GM23248 (cell line): ENCODE results near the gene LUZP1. TPM values are rescaled to one million over a fixed set of nuclear protein-coding genes. Genes with fewer than 3 reads are reported as not detected.

Experiments used
- DNase-seq: peaks from one replicate; pipeline ENCODE4 v3.0.0-alpha.2; 2015
- H2AFZ ChIP-seq: fragments of 200-600 bp; sonication (generic); 2 replicates; pipeline ENCODE4 v1.6.1; 2016; ENCODE audit warnings: antibody characterized with exemption
- H3F3A ChIP-seq: fragments of 200-600 bp; sonication (generic); 2 replicates; pipeline ENCODE4 v1.6.1; 2016; ENCODE audit warnings: mild to moderate bottlenecking, antibody characterized with exemption, mixed run types; ENCODE audit not compliant: insufficient read depth
- H3K27ac ChIP-seq: fragments of 200-600 bp; sonication (generic); 2 replicates; pipeline ENCODE4 v1.5.1; 2016; ENCODE audit warnings: mild to moderate bottlenecking
- H3K27me3 ChIP-seq: fragments of 200-600 bp; sonication (generic); replicated peaks from 2 replicates; pipeline ENCODE4 v1.6.1; 2016; ENCODE audit warnings: mild to moderate bottlenecking; ENCODE audit not compliant: insufficient read depth
- H3K36me3 ChIP-seq: fragments of 200-600 bp; sonication (generic); 2 replicates; pipeline ENCODE4 v1.6.1; 2016; ENCODE audit warnings: low read depth, mild to moderate bottlenecking
- H3K4me1 ChIP-seq: fragments of 200-600 bp; sonication (generic); 2 replicates; pipeline ENCODE4 v1.6.1; 2016; ENCODE audit warnings: mild to moderate bottlenecking; ENCODE audit not compliant: insufficient read depth
- H3K4me2 ChIP-seq: fragments of 200-600 bp; sonication (generic); one replicate; pipeline ENCODE4 v1.6.1; 2016; ENCODE audit warnings: mild to moderate bottlenecking; ENCODE audit not compliant: unreplicated experiment
- H3K4me3 ChIP-seq: fragments of 200-600 bp; sonication (generic); 2 replicates; pipeline ENCODE4 v1.5.1; 2016; ENCODE audit warnings: mild to moderate bottlenecking
- H3K79me2 ChIP-seq: fragments of 200-600 bp; sonication (generic); 2 replicates; pipeline ENCODE4 v1.6.1; 2016; ENCODE audit warnings: mild to moderate bottlenecking; ENCODE audit not compliant: insufficient read depth
- H3K9ac ChIP-seq: fragments of 200-600 bp; sonication (generic); 2 replicates; pipeline ENCODE4 v1.6.1; 2016; ENCODE audit warnings: mild to moderate bottlenecking
- H3K9me2 ChIP-seq: fragments of 200-600 bp; sonication (generic); 2 replicates; pipeline ENCODE4 v1.6.1; 2016; ENCODE audit warnings: mixed run types, mild to moderate bottlenecking, moderate library complexity; ENCODE audit not compliant: insufficient read depth
- H3K9me3 ChIP-seq: fragments of 200-600 bp; sonication (generic); one replicate; pipeline ENCODE4 v1.6.1; 2017; ENCODE audit warnings: low read depth
- H4K20me1 ChIP-seq: fragments of 200-600 bp; sonication (generic); 2 replicates; pipeline ENCODE4 v1.6.0; 2016; ENCODE audit not compliant: insufficient read depth
- EZH2 ChIP-seq: fragments of 200-600 bp; sonication (generic); IDR thresholded peaks from 2 replicates; pipeline ENCODE4 v1.6.1; 2018; ENCODE audit warnings: antibody characterized with exemption, mild to moderate bottlenecking; ENCODE audit not compliant: insufficient read depth, poor library complexity, severe bottlenecking
- EZH2phosphoT487 ChIP-seq: fragments of 200-600 bp; sonication (generic); IDR thresholded peaks from 2 replicates; pipeline ENCODE4 v1.6.1; 2018; ENCODE audit warnings: antibody characterized with exemption, moderate library complexity, mild to moderate bottlenecking, low read depth; ENCODE audit not compliant: insufficient read depth
- WGBS, 2 experiments: methylation state at CpG; one replicate each; pipeline ENCODE4 v1.1.6; 2015 to 2017; ENCODE audit warnings: low lambda C conversion rate in 2 of 2, low coverage in 1 of 2; ENCODE audit errors: missing lambda C conversion rate in 2 of 2; 5-methylcytosine and 5-hydroxymethylcytosine counted together
- in situ Hi-C: fragments of 300-500 bp; cut with MboI; formaldehyde crosslinking; loops from 2 replicates; pipeline ENCODE4 v1.15.0; 2020
- polyA plus RNA-seq: library from polyadenylated mRNA; unstranded; fragments of >200 nt; fragmentation: Nextera tagmentation; extraction: Ambion mirVana; gene quantifications from 2 replicates; pipeline ENCODE4 v1.2.1, GENCODE V29; 2016
- total RNA-seq: library from RNA; depleted of rRNA; stranded (reverse); fragments of >200 nt; shearing (Covaris generic); gene quantifications from 2 replicates; pipeline ENCODE4 v1.2.3, GENCODE V29; 2014

LUZP1 gene
- total and polyA plus RNA-seq, 2 experiments from 2014 or later: 28.1 to 52.2 TPM

DNA sequence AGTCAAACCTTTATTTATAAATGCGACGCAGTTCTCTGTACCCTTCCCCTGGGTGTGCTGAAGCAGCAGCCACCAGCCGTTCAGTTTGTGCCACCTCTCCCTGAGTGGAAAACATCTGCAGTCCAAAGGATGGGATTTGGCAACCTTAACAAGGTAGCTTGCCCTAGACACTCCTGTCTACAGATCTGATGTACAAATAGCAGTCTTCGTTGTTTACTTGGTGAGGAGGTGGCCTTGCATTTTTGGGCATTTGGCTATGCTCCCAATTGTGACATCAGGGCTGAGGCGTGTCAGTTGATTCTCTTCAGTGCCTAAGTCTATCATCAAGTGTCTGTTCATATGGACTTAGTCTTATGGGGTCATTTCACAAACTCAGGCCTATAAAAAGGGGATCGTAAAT is 89.6 kb downstream of the LUZP1 start:
- no peak overlapping the region for H3K27ac ChIP-seq
- no peaks in the 10 kb centered on the region for H3K9me3 ChIP-seq
- H3K9me2 ChIP-seq: no peaks in the 10 kb centered on the region

GRCh38 chr1:23074012-23074411 is 94.6 kb downstream of the LUZP1 start:
- in situ Hi-C loops: no loop called here
- H3K36me3 ChIP-seq: peaks cover 31% of the 10 kb centered on the region
- no peak overlapping the region for H3K9ac ChIP-seq

More for the DNA sequence above, 89.6 kb downstream of the LUZP1 start:
- Histone ChIP-seq H3K4me1 (peaks cover 4% of the 10 kb centered on the region), H3K9ac (no peak overlapping the region), H3F3A (peaks cover 15% of the 10 kb centered on the region; the same call in 1 of the 2 replicates), H3K36me3 (peaks cover 54% of the 10 kb centered on the region), H3K79me2 (no peaks in the 10 kb centered on the region), H3K27me3 (no peaks in the 10 kb centered on the region), H3K4me2 (no peak overlapping the region), H2AFZ (no peak overlapping the region), H3K4me3 (no peak overlapping the region), H4K20me1 (no peaks in the 10 kb centered on the region)
- in situ Hi-C loops: no loop called here
- TF ChIP-seq EZH2 (no peak), EZH2phosphoT487 (no peak)
- DNase-seq: no peak
- 85 to 87% methylated on average over 6 of the region's 6 CpGs for WGBS, 2 experiments

GRCh38 chr1:23069675-23070074 is 99.0 kb downstream of the LUZP1 start:
- H4K20me1 ChIP-seq: 0 out of 2 replicates have a peak, but pooled peaks cover 2% of the 10 kb centered on the region
- H3K27me3 ChIP-seq: no peaks in the 10 kb centered on the region
- no peaks in the 10 kb centered on the region for H3K9me3 ChIP-seq
- WGBS, 2 experiments: 98 to 99% methylated on average over 4 of the region's 4 CpGs
- H3F3A ChIP-seq: peaks cover 17% of the 10 kb centered on the region; the same call in 1 of the 2 replicates
- no peak overlapping the region for H3K4me3 ChIP-seq
- no peaks in the 10 kb centered on the region for H3K9me2 ChIP-seq
- in situ Hi-C loops: no loop called here
- no peak for DNase-seq
- no peak overlapping the region for H3K4me2 ChIP-seq
- H3K4me1 ChIP-seq: peaks cover 7% of the 10 kb centered on the region
- H2AFZ ChIP-seq: no peak overlapping the region
- no peak for TF ChIP-seq EZH2phosphoT487
- no peak for TF ChIP-seq EZH2
- H3K9ac ChIP-seq: no peak overlapping the region
- H3K36me3 ChIP-seq: peaks cover 23% of the 10 kb centered on the region
- no peak overlapping the region for H3K27ac ChIP-seq
- H3K79me2 ChIP-seq: peaks cover 15% of the 10 kb centered on the region; the same call in 1 of the 2 replicates

More at GRCh38 chr1:23074012-23074411, 94.6 kb downstream of the LUZP1 start:
- Histone ChIP-seq H3K9me3 (no peaks in the 10 kb centered on the region), H3K4me2 (no peak overlapping the region), H3K27ac (no peak overlapping the region), H3F3A (peaks cover 17% of the 10 kb centered on the region; the same call in 1 of the 2 replicates), H3K9me2 (no peaks in the 10 kb centered on the region), H3K4me1 (peaks cover 7% of the 10 kb centered on the region), H3K79me2 (no peaks in the 10 kb centered on the region), H4K20me1 (no peaks in the 10 kb centered on the region), H2AFZ (no peak overlapping the region), H3K4me3 (no peak overlapping the region), H3K27me3 (no peaks in the 10 kb centered on the region)
- peak; percentile 19 for DNase-seq
- TF ChIP-seq EZH2: no peak
- TF ChIP-seq EZH2phosphoT487: no peak

DNA sequence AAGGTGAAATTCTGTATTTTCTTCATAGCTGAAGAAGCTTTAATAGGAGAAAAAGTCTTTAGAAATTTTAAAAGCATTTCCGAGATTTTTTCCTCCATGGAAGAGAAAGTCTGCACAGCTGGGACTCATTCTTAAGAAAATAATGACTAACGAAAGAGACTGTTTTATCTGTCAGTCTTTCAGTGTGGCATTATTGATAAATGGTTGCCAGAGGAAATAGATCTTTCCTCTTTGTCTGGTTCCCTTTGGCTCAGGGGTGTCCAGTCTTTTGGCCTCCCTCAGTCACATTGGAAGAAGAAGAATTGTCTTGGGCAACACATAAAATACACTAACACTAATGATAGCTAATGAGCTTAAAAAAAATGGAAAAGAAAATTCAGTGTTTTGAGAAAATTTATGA is 99.5 kb downstream of the LUZP1 start:
- Histone ChIP-seq H3K4me2 (no peak overlapping the region), H3K4me3 (no peak overlapping the region), H2AFZ (no peak overlapping the region), H4K20me1 (0 out of 2 replicates have a peak, but pooled peaks cover 2% of the 10 kb centered on the region), H3K4me1 (peaks cover 4% of the 10 kb centered on the region), H3K79me2 (peaks cover 15% of the 10 kb centered on the region; the same call in 1 of the 2 replicates), H3F3A (peaks cover 15% of the 10 kb centered on the region; the same call in 1 of the 2 replicates), H3K36me3 (peaks cover 19% of the 10 kb centered on the region), H3K9ac (no peak overlapping the region), H3K27ac (no peak overlapping the region), H3K9me3 (no peaks in the 10 kb centered on the region), H3K27me3 (no peaks in the 10 kb centered on the region), H3K9me2 (no peaks in the 10 kb centered on the region)
- TF ChIP-seq EZH2: no peak
- no peak for TF ChIP-seq EZH2phosphoT487
- DNase-seq: no peak
- 77 to 83% methylated on average over 2 of the region's 2 CpGs for WGBS, 2 experiments
- in situ Hi-C loops: no loop called here

- H2AFZ ChIP-seq: no peak overlapping the region
Observed at GRCh38 chr1:23066075-23066474, 102.6 kb downstream of the LUZP1 start.

More at GRCh38 chr1:23066075-23066474, 102.6 kb downstream of the LUZP1 start:
- H3K27me3 ChIP-seq: no peaks in the 10 kb centered on the region
- H3K9ac ChIP-seq: no peak overlapping the region
- 57 to 69% methylated on average over 2 of the region's 2 CpGs for WGBS, 2 experiments
- H3K4me3 ChIP-seq: no peak overlapping the region
- no peaks in the 10 kb centered on the region for H3K9me2 ChIP-seq
- 0 out of 2 replicates have a peak, but pooled peaks cover 11% of the 10 kb centered on the region for H3K4me1 ChIP-seq
- H3K4me2 ChIP-seq: no peak overlapping the region
- no peak overlapping the region for H3K27ac ChIP-seq
- peaks cover 9% of the 10 kb centered on the region for H3F3A ChIP-seq
- 0 out of 2 replicates have a peak, but pooled peaks cover 2% of the 10 kb centered on the region for H4K20me1 ChIP-seq
- DNase-seq: no peak
- H3K36me3 ChIP-seq: peaks cover 16% of the 10 kb centered on the region
- H3K79me2 ChIP-seq: peaks cover 15% of the 10 kb centered on the region; the same call in 1 of the 2 replicates
- no peaks in the 10 kb centered on the region for H3K9me3 ChIP-seq
- TF ChIP-seq EZH2 (no peak), EZH2phosphoT487 (no peak)
- in situ Hi-C loops: no loop called here
